K562 (cell line): ENCODE results near the gene COX6B2. TPM values are rescaled to one million over a fixed set of nuclear protein-coding genes. Genes with fewer than 3 reads are reported as not detected.

Experiments used
- ARID2 ChIP-seq: fragments of 450-650 bp; IDR thresholded peaks from 2 replicates; pipeline ENCODE4 v1.6.1; 2017; ENCODE audit warnings: antibody characterized with exemption, mild to moderate bottlenecking
- BACH1 ChIP-seq: fragments of 200-800 bp; sonication (Bioruptor generic); IDR thresholded peaks from 2 replicates; pipeline ENCODE4 v1.6.1; 2016; ENCODE audit warnings: missing genetic modification characterization, missing compliant biosample characterization
- CBX2 ChIP-seq: fragments of 200-600 bp; sonication (generic); IDR thresholded peaks from one replicate; pipeline ENCODE4 v1.6.1; 2012; ENCODE audit warnings: mild to moderate bottlenecking, low read length, inconsistent platforms; ENCODE audit not compliant: insufficient read depth, poor library complexity, severe bottlenecking
- CXXC5 ChIP-seq: fragments of 250-450 bp; sonication (Bioruptor Pico); IDR thresholded peaks from 2 replicates; pipeline ENCODE4 v1.8.0; 2022; ENCODE audit warnings: inconsistent platforms, mild to moderate bottlenecking, moderate library complexity
- ELF4 ChIP-seq: fragments of 450-650 bp; formaldehyde crosslinking; IDR thresholded peaks from 2 replicates; pipeline ENCODE4 v1.4.0; 2022; ENCODE audit warnings: missing genetic modification characterization
- EP300 ChIP-seq: IDR thresholded peaks from 2 replicates; pipeline ENCODE4 v1.6.1; 2012; ENCODE audit warnings: low read length, improper control_type of control experiment
- FOXP1 ChIP-seq: sonication (generic); formaldehyde crosslinking; IDR thresholded peaks from 2 replicates; pipeline ENCODE4 v1.8.0; 2022; ENCODE audit warnings: mild to moderate bottlenecking, missing genetic modification reagents
- GATAD2B ChIP-seq: fragments of 450-650 bp; IDR thresholded peaks from 2 replicates; pipeline ENCODE4 v1.6.1; 2017; ENCODE audit warnings: mild to moderate bottlenecking, borderline replicate concordance
- GTF2F1 ChIP-seq: IDR thresholded peaks from 2 replicates; pipeline ENCODE4 v1.6.1; 2011; ENCODE audit warnings: low read depth, low read length, improper control_type of control experiment
- KAT8 ChIP-seq: fragments of 450-650 bp; IDR thresholded peaks from 2 replicates; pipeline ENCODE4 v1.6.1; 2016; ENCODE audit warnings: low read depth, mild to moderate bottlenecking
- NCOA6 ChIP-seq: fragments of 450-650 bp; IDR thresholded peaks from 2 replicates; pipeline ENCODE4 v1.6.1; 2017; ENCODE audit warnings: mild to moderate bottlenecking
- PURB ChIP-seq: sonication (generic); formaldehyde crosslinking; IDR thresholded peaks from 2 replicates; pipeline ENCODE4 v1.9.0; 2021; ENCODE audit warnings: low read depth, mild to moderate bottlenecking, missing genetic modification reagents
- RUNX1 ChIP-seq: sonication (generic); IDR thresholded peaks from 2 replicates; pipeline ENCODE4 v1.6.1; 2016; ENCODE audit warnings: antibody characterized with exemption, low read depth
- SLC30A9 ChIP-seq: fragments of 250-450 bp; sonication (Bioruptor Pico); IDR thresholded peaks from 2 replicates; pipeline ENCODE4 v1.8.0; 2022; ENCODE audit warnings: mild to moderate bottlenecking, moderate library complexity
- ZFP30 ChIP-seq: fragments of 250-450 bp; sonication (Bioruptor Pico); IDR thresholded peaks from 2 replicates; pipeline ENCODE4 v1.8.0; 2022; ENCODE audit warnings: moderate library complexity, mild to moderate bottlenecking, inconsistent platforms, borderline replicate concordance
- ZKSCAN1 ChIP-seq: fragments of 150-350 bp; IDR thresholded peaks from 2 replicates; pipeline ENCODE4 v1.6.1; 2016; ENCODE audit warnings: low read depth, low read length
- ZNF253 ChIP-seq: fragments of 250-450 bp; sonication (Bioruptor Pico); conservative IDR thresholded peaks from 2 replicates; pipeline ENCODE4 v1.6.1; 2021; ENCODE audit warnings: mild to moderate bottlenecking
- ZNF354B ChIP-seq: fragments of 250-450 bp; sonication (Bioruptor Pico); IDR thresholded peaks from 2 replicates; pipeline ENCODE4 v1.4.0; 2020
- ZNF507 ChIP-seq: conservative IDR thresholded peaks from 2 replicates; pipeline ENCODE4 v1.6.1; 2017; ENCODE audit warnings: missing genetic modification characterization, missing compliant biosample characterization
- ZNF785 ChIP-seq: fragments of 250-450 bp; sonication (Bioruptor Pico); IDR thresholded peaks from 2 replicates; pipeline ENCODE4 v1.4.0; 2020; ENCODE audit warnings: mild to moderate bottlenecking
- polyA plus RNA-seq, 8 experiments: library from polyadenylated mRNA; depleted of rRNA in 4 of 8; stranded (reverse) in 5 of 8; unstranded in 3 of 8; fragments of >200 nt; fragmentation: Nextera tagmentation in 2 of 8; fragmentation: Illumina TruSeq in 1 of 8; extraction: Ambion mirVana in 2 of 8; extraction: Trizol in 1 of 8; gene quantifications; 2 replicates each; pipeline versions ENCODE4 v1.2.1 to v1.2.3, GENCODE V29; 2011 to 2014; ENCODE audit warnings: inconsistent platforms in 1 of 8, missing spikeins in 1 of 8
- total RNA-seq, 7 experiments: library from RNA; depleted of rRNA in 6 of 7; stranded (reverse); fragments of >200 nt in 6 of 7; fragmentation: Illumina TruSeq in 2 of 7; extraction: Trizol in 2 of 7; gene quantifications; 2 replicates each; pipeline versions ENCODE4 v1.2.1 to v1.2.3, GENCODE V29; 2011 to 2021; ENCODE audit warnings: low replicate concordance in 1 of 7
- TF ChIP-seq, protein P1 (sequence below), 2 experiments: fragments of 450-650 bp; conservative IDR thresholded peaks; 2 replicates each; pipeline ENCODE4 v1.6.1; 2017; ENCODE audit warnings: mild to moderate bottlenecking in 2 of 2, moderate library complexity in 2 of 2
- TF ChIP-seq, protein P2 (sequence below): sonication (generic); formaldehyde crosslinking; IDR thresholded peaks from 2 replicates; pipeline ENCODE4 v1.8.0; 2023; ENCODE audit warnings: mild to moderate bottlenecking, missing genetic modification reagents
- TF ChIP-seq, protein P3 (sequence below): sonication (generic); formaldehyde crosslinking; IDR thresholded peaks from 2 replicates; pipeline ENCODE4 v1.8.0; 2022; ENCODE audit warnings: mild to moderate bottlenecking, missing genetic modification reagents

COX6B2 gene
- total and polyA plus RNA-seq, 9 of the 15 experiments (the other 6 are each of a cell fraction or from before 2014, with no cell fraction given), result 0.40 to 2.5 (median 0.83) TPM

DNA sequence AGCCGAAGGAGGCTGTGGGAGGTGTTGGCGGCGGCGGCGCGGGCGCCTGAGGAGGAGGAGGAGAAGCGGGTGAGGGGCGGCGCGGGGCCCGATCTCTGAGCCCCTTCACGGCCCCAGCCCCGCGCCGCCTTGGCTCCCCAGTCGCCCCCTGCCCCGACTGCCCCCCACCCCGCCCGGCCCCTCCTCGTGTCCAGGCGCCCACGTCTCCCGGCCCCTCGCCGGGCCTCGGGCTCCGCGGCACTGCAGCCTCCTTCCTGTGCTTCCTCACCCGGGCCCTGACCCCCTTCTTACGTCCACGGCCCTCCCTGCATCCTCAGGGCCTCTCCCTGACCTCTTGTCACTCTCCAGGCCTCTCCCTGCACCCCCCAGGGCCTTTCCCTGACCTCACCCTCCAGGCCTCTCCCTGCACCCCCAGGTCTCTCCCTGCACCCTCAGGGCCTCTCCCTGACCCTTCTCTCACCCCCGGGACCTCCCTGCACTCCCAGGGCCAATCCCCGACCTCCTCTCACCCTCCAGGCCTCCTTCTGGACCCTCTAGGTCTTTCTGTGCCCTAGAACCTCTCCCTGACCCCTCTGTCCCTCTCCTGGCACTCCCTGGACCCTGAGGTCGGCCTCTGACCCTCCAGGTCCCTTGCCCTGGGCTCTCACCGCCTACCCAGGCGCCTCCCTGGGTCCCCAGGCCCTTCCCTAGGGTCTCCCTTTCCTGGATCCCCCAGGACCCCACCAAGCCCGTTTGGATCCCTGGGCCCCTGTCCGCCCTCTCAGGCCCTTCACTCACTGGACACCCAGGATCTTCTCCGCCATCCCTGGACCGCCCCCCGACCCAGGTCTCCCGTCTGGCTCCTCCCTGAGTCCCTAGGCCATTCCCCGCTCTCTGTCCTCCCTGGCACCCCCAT is 14.4 kb downstream of the COX6B2 start (continued):
- TF ChIP-seq GATAD2B, result no peak
- TF ChIP-seq, protein P1, sequence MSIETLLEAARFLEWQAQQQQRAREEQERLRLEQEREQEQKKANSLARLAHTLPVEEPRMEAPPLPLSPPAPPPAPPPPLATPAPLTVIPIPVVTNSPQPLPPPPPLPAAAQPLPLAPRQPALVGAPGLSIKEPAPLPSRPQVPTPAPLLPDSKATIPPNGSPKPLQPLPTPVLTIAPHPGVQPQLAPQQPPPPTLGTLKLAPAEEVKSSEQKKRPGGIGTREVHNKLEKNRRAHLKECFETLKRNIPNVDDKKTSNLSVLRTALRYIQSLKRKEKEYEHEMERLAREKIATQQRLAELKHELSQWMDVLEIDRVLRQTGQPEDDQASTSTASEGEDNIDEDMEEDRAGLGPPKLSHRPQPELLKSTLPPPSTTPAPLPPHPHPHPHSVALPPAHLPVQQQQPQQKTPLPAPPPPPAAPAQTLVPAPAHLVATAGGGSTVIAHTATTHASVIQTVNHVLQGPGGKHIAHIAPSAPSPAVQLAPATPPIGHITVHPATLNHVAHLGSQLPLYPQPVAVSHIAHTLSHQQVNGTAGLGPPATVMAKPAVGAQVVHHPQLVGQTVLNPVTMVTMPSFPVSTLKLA (conservative IDR thresholded peaks at IDR 0.05), result peak in 1 of 2 experiments; percentile 4; a peak in 3 of 4 replicates
- TF ChIP-seq ZNF253 (CRISPR knock-in tag), result no peak
- TF ChIP-seq ZNF785 (CRISPR knock-in tag), result no peak
- no peak for TF ChIP-seq ZFP30 (CRISPR knock-in tag)
- no peak for TF ChIP-seq ZKSCAN1
- no peak for TF ChIP-seq GTF2F1
- TF ChIP-seq CXXC5 (CRISPR knock-in tag), result no peak
- no peak for TF ChIP-seq EP300
- TF ChIP-seq ELF4 (CRISPR knock-in tag), result no peak
- TF ChIP-seq PURB (CRISPR knock-in tag), result no peak
- no peak for TF ChIP-seq RUNX1
- no peak for TF ChIP-seq BACH1
- no peak for TF ChIP-seq ARID2
- no peak for TF ChIP-seq SLC30A9 (CRISPR knock-in tag)
- TF ChIP-seq NCOA6, result no peak
- TF ChIP-seq KAT8, result no peak
- TF ChIP-seq, protein P2, sequence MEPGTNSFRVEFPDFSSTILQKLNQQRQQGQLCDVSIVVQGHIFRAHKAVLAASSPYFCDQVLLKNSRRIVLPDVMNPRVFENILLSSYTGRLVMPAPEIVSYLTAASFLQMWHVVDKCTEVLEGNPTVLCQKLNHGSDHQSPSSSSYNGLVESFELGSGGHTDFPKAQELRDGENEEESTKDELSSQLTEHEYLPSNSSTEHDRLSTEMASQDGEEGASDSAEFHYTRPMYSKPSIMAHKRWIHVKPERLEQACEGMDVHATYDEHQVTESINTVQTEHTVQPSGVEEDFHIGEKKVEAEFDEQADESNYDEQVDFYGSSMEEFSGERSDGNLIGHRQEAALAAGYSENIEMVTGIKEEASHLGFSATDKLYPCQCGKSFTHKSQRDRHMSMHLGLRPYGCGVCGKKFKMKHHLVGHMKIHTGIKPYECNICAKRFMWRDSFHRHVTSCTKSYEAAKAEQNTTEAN (CRISPR knock-in tag), result no peak
- TF ChIP-seq ZNF354B, result no peak
- TF ChIP-seq CBX2, result no peak
- peak; percentile 68; the same call in 1 of the 2 replicates for TF ChIP-seq FOXP1 (CRISPR knock-in tag)
- no peak for TF ChIP-seq ZNF507
- TF ChIP-seq, protein P3, sequence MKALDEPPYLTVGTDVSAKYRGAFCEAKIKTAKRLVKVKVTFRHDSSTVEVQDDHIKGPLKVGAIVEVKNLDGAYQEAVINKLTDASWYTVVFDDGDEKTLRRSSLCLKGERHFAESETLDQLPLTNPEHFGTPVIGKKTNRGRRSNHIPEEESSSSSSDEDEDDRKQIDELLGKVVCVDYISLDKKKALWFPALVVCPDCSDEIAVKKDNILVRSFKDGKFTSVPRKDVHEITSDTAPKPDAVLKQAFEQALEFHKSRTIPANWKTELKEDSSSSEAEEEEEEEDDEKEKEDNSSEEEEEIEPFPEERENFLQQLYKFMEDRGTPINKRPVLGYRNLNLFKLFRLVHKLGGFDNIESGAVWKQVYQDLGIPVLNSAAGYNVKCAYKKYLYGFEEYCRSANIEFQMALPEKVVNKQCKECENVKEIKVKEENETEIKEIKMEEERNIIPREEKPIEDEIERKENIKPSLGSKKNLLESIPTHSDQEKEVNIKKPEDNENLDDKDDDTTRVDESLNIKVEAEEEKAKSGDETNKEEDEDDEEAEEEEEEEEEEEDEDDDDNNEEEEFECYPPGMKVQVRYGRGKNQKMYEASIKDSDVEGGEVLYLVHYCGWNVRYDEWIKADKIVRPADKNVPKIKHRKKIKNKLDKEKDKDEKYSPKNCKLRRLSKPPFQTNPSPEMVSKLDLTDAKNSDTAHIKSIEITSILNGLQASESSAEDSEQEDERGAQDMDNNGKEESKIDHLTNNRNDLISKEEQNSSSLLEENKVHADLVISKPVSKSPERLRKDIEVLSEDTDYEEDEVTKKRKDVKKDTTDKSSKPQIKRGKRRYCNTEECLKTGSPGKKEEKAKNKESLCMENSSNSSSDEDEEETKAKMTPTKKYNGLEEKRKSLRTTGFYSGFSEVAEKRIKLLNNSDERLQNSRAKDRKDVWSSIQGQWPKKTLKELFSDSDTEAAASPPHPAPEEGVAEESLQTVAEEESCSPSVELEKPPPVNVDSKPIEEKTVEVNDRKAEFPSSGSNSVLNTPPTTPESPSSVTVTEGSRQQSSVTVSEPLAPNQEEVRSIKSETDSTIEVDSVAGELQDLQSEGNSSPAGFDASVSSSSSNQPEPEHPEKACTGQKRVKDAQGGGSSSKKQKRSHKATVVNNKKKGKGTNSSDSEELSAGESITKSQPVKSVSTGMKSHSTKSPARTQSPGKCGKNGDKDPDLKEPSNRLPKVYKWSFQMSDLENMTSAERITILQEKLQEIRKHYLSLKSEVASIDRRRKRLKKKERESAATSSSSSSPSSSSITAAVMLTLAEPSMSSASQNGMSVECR (CRISPR knock-in tag), result peak; percentile 71; the same call in 1 of the 2 replicates
